ENCODE measurements around the gene BCS1L.

GRCh38 chr2:218659988-218660358 lies 490 bp downstream of the BCS1L start:
- TF ChIP-seq SMC3 (IDR thresholded peaks at IDR 0.05; ENCODE audit: low read depth, low read length) (no peak), YY1 (IDR thresholded peaks at IDR 0.05; ENCODE audit: low read depth) (no peak), POLR2AphosphoS5 (IDR thresholded peaks at IDR 0.05; ENCODE audit: low read depth, low read length) (no peak), SIN3A (IDR thresholded peaks at IDR 0.05; ENCODE audit: borderline replicate concordance, low read depth, low read length) (no peak), CTCF (IDR thresholded peaks at IDR 0.05) (no peak), RCOR1 (IDR thresholded peaks at IDR 0.05; ENCODE audit: low read length) (no peak), JUND (IDR thresholded peaks at IDR 0.05) (no peak), REST (IDR thresholded peaks at IDR 0.05; ENCODE audit: low read depth, low read length) (no peak), MAX (IDR thresholded peaks at IDR 0.05; ENCODE audit: low read depth) (no peak), MXI1 (IDR thresholded peaks at IDR 0.05; ENCODE audit: low read depth, low read length) (no peak), TAF1 (IDR thresholded peaks at IDR 0.05; ENCODE audit: borderline replicate concordance, low read depth, low read length) (no peak), TCF12 (IDR thresholded peaks at IDR 0.05) (no peak), EP300 (IDR thresholded peaks at IDR 0.05; ENCODE audit: borderline replicate concordance in 1 of 2, low read depth in 1 of 2, low read length in 1 of 2) (no peak), RFX5 (IDR thresholded peaks at IDR 0.05; ENCODE audit: low read length) (no peak)
